ENCODE results near the gene PRPH2.
"Not testable (repeated sequence)": the region's sequence is repeated elsewhere in the genome, so short reads cannot be mapped to it uniquely, and the experiment has no call there.

PRPH2 gene

GRCh38 chr6:42696526-42697267 lies 25.7 kb downstream of the PRPH2 start:
- no peak for DNase-seq

- DNase-seq: no peak
Measured at GRCh38 chr6:42694586-42694985, 27.8 kb downstream of the PRPH2 start.

GRCh38 chr6:42693725-42694323 lies 28.6 kb downstream of the PRPH2 start:
- DNase-seq: no peak

GRCh38 chr6:42692137-42692911 lies 30.1 kb downstream of the PRPH2 start:
- DNase-seq: no peak

- DNase-seq: no peak
Measured at GRCh38 chr6:42690872-42691271, 31.5 kb downstream of the PRPH2 start.

- DNase-seq: no peak
Measured at GRCh38 chr6:42690151-42690702, 32.2 kb downstream of the PRPH2 start.

DNA sequence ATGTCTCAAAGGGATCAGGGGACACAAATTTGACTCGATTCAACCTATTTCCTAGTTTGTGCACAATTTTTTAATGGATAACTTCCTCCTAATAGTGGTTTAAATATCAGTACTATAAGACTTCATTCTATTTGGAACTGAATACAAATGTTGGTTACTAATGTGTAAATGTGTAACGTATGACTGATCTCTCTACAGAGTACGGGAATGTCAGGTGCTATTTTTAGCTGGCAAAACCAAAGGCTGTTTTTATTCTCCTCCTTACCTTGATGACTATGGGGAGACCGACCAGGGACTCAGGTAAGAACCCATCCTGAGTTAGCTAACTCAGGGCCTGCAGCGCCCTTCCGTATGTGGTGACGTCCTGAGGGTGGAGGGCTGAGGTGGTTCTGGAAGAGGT lies 33.0 kb downstream of the PRPH2 start:
- no peak for DNase-seq

GRCh38 chr6:42688281-42688680 lies 34.1 kb downstream of the PRPH2 start:
- DNase-seq: no peak

DNA sequence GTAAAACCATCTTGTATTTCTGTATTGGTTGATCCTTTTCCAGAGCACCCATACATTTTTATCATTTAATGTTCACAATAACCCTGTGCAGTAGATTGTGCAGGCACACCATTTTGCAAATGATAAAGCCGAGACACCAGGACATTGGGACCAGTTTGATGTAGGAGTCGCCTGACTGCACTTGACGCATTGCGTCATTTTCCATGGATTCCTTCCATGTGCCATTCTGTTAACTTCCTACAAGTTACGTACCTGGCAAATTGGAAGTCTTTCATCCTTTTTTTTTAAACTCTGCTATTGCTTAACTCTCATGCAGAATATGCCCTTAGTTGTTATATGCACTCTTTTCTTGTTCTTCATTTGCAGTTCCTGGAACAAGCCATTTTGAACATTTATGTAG lies 43.0 kb downstream of the PRPH2 start:
- no peak for DNase-seq

GRCh38 chr6:42674780-42675179 lies 47.6 kb downstream of the PRPH2 start:
- DNase-seq: no peak

- not testable (repeated sequence) for DNase-seq
Measured at GRCh38 chr6:42674368-42674767, 48.0 kb downstream of the PRPH2 start.

DNA sequence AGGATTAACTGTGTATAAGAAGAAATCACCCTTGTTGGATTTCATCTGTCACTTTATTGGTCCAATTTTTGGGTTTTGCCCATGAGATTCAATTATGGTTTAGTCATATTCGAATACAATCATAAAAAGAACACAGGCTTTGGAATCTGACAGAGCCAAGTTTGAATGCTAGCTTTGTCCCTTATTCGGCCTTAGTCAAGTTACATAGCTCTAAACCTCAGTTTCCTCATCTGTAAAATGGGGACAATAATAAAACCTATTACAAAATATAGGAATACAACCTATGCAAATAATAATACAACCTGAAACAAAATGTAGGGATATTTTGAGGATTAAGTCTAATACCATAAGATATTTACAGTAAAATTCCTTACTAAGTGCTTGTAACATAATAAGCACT lies 57.7 kb downstream of the PRPH2 start:
- DNase-seq: no peak

DNA sequence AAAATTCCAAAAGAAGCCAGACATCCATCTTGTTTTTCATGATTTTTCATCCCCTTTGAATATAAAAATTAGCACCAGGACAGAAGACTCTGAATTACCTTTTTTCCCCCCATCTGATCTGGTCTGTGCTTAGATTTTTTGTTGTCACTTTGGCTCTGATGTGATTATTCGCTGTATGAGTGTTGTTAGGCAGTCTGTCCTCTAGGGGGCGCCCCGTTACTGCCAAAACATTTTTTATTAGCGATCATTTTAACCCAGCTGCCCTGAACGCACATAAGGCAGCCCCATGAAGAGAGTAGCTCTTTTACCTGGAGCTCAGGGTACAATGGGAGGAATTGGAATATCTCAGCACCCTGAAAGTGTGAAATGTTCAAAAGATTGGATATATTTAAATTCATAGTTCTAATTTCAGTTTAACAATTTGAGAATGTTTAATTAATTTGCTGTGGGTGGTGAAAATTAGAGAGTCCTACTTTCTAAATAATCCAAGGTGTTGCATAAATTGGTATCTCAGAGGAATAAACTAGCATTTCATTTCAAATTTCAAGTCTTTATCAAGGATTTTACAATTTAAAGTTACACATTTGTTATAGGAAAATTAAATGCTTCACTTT lies 60.8 kb downstream of the PRPH2 start:
- DNase-seq: peak; percentile 92

- DNase-seq: no peak
Measured at GRCh38 chr6:42659806-42660205, 62.6 kb downstream of the PRPH2 start.

- DNase-seq: no peak
Measured at GRCh38 chr6:42653851-42654250, 68.5 kb downstream of the PRPH2 start.

GRCh38 chr6:42652024-42652746 lies 70.2 kb downstream of the PRPH2 start:
- no peak for DNase-seq
